Gastroesophageal sphincter (tissue), 4 donors: ENCODE data around the gene EEFSEC. TPM values are rescaled to one million over a fixed set of nuclear protein-coding genes. Genes with fewer than 3 reads are reported as not detected.
A peak's percentile ranks its signal among the peaks of the same experiment; 100 is the strongest.

Experiments
- ATAC-seq: fragments of 150-250 bp; one replicate; pipeline ENCODE4 v1.9.1; 2016; ENCODE audit warnings: mild to moderate bottlenecking, moderate library complexity
- H3K27ac ChIP-seq, 4 donors: fragments of 200-600 bp; sonication (generic) in 3 of 4; 1 replicate in 3 of 4; 2 replicates in 1 of 4; pipeline ENCODE4 v1.5.1; 2016 to 2019
- H3K27me3 ChIP-seq: fragments of 200-600 bp; sonication (generic); one replicate; pipeline ENCODE4 v1.5.1; 2019
- H3K36me3 ChIP-seq, 2 donors: fragments of 200-600 bp; sonication (generic); one replicate each; pipeline ENCODE4 v1.5.1; 2019; ENCODE audit warnings: control low read depth in 1 of 2
- H3K4me1 ChIP-seq, 3 donors: fragments of 200-600 bp; sonication (generic); 1 replicate in 2 of 3; 2 replicates in 1 of 3; pipeline ENCODE4 v1.5.1; 2016 to 2019; ENCODE audit warnings: control low read depth in 2 of 3
- H3K4me3 ChIP-seq, 2 donors: fragments of 200-600 bp; sonication (generic); one replicate each; pipeline ENCODE4 v1.5.1; 2019; ENCODE audit warnings: mild to moderate bottlenecking in 1 of 2, moderate library complexity in 1 of 2
- H3K9me3 ChIP-seq, 3 donors: fragments of 200-600 bp; sonication (generic); one replicate each; pipeline ENCODE4 v1.5.1; 2017 to 2019; ENCODE audit warnings: control low read depth in 2 of 3
- CTCF ChIP-seq, 4 experiments: fragments of 200-600 bp in 2 of 4; fragments of 450-650 bp in 2 of 4; sonication (generic) in 1 of 4; IDR thresholded peaks; one replicate each; pipeline ENCODE4 v1.5.1; 2017 to 2019; ENCODE audit warnings: antibody characterized with exemption in 4 of 4, mild to moderate bottlenecking in 2 of 4, moderate library complexity in 2 of 4
- EP300 ChIP-seq: sonication (generic); formaldehyde crosslinking; IDR thresholded peaks from one replicate; pipeline ENCODE4 v1.6.1; 2017; ENCODE audit warnings: antibody characterized with exemption, mild to moderate bottlenecking
- POLR2A ChIP-seq, 2 donors: fragments of 450-650 bp; IDR thresholded peaks; one replicate each; pipeline ENCODE4 v1.6.1; 2017; ENCODE audit warnings: antibody characterized with exemption in 2 of 2, mild to moderate bottlenecking in 2 of 2, moderate library complexity in 1 of 2
- POLR2AphosphoS5 ChIP-seq: sonication (generic); formaldehyde crosslinking; IDR thresholded peaks from one replicate; pipeline ENCODE4 v1.6.1; 2017; ENCODE audit warnings: antibody characterized with exemption
- WGBS, 2 donors: methylation state at CpG; one replicate each; pipeline ENCODE4 v1.1.5; 2018; ENCODE audit warnings: low coverage in 1 of 2; 5-methylcytosine and 5-hydroxymethylcytosine counted together
- total RNA-seq, 4 donors: library from RNA; depleted of rRNA; stranded (reverse); fragments of >200 nt; gene quantifications; one replicate each; pipeline ENCODE4 v1.1.0, GENCODE V29; 2016

The EEFSEC gene
- 10 to 100 TPM in 3 of 4 donors, 1 to 10 TPM in 1; 5.8 to 16.5 (median 11.4) TPM for total RNA-seq

- TF ChIP-seq POLR2AphosphoS5 (peak; percentile 73), POLR2A (IDR thresholded peaks at IDR 0.05) (peak; percentile 64), CTCF (IDR thresholded peaks at IDR 0.05) (peak in 2 of 4 experiments; percentile 20 to 21), EP300 (no peak)
- peaks cover 0 to 17% of the 10 kb centered on the region in 2 donors for H3K36me3 ChIP-seq
- H3K9me3 ChIP-seq, result no peaks in the 10 kb centered on the region
- 0% methylated on average over 1 of the region's 96 CpGs; no CpG with 5 or more reads in 1 of the 2 donors for WGBS, 2 donors
- H3K4me3 ChIP-seq, result peak within 1 kb of the TSS; percentile 82 to 95
- H3K27me3 ChIP-seq, result no peaks in the 10 kb centered on the region
- H3K4me1 ChIP-seq, result peaks cover 0 to 16% (median 0%) of the 10 kb centered on the region in 3 donors
- ATAC-seq, result peak; percentile 96
- H3K27ac ChIP-seq, result peak within 1 kb of the TSS; percentile 79 to 96 (median 92)
Measured at GRCh38 chr3:128153156-128154041, at the start of gene EEFSEC. Gene EEFSEC (plus strand): TSS chr3:128153481. CDS start chr3:128153508, 27 bp downstream.

GRCh38 chr3:128107834-128108233 is 45.4 kb upstream of the EEFSEC start:
- H3K9me3 ChIP-seq, result no peaks in the 10 kb centered on the region
- no peak overlapping the region for H3K4me3 ChIP-seq
- no peak for ATAC-seq
- no peak for TF ChIP-seq POLR2AphosphoS5
- no peak overlapping the region for H3K27ac ChIP-seq
- peaks cover 0 to 49% of the 10 kb centered on the region in 2 donors for H3K36me3 ChIP-seq
- peaks cover 0 to 5% (median 4%) of the 10 kb centered on the region in 3 donors for H3K4me1 ChIP-seq
- 65 to 84% methylated on average over 6 to 7 of the region's 8 CpGs for WGBS, 2 donors
- H3K27me3 ChIP-seq, result no peaks in the 10 kb centered on the region

- TF ChIP-seq POLR2A (IDR thresholded peaks at IDR 0.05), result no peak
- no peak for TF ChIP-seq POLR2AphosphoS5
- TF ChIP-seq EP300, result no peak
- TF ChIP-seq CTCF (IDR thresholded peaks at IDR 0.05), result no peak
- no peak for ATAC-seq
- H3K36me3 ChIP-seq, result peaks cover 0 to 51% of the 10 kb centered on the region in 2 donors
- no peak overlapping the region for H3K4me3 ChIP-seq
- 86 to 94% methylated on average over 3 to 4 of the region's 5 CpGs for WGBS, 2 donors
- H3K27ac ChIP-seq, result no peak overlapping the region
- H3K4me1 ChIP-seq, result peaks cover 0 to 7% (median 5%) of the 10 kb centered on the region in 3 donors
- H3K9me3 ChIP-seq, result no peaks in the 10 kb centered on the region
- no peaks in the 10 kb centered on the region for H3K27me3 ChIP-seq
Measured at GRCh38 chr3:128111147-128111546, 42.1 kb upstream of the EEFSEC start.

- no peaks in the 10 kb centered on the region for H3K27me3 ChIP-seq
- no peak overlapping the region for H3K4me3 ChIP-seq
- TF ChIP-seq EP300 (no peak), POLR2A (IDR thresholded peaks at IDR 0.05) (no peak), CTCF (IDR thresholded peaks at IDR 0.05) (no peak), POLR2AphosphoS5 (peak; percentile 24)
- peak overlapping the region in 2 of 4 donors; percentile 2 to 24 for H3K27ac ChIP-seq
- peaks cover 0 to 64% of the 10 kb centered on the region in 2 donors for H3K36me3 ChIP-seq
- WGBS, 2 donors, result 55 to 76% methylated on average over 5 to 6 of the region's 7 CpGs
- H3K4me1 ChIP-seq, result peaks cover 0 to 7% (median 5%) of the 10 kb centered on the region in 3 donors
- no peak for ATAC-seq
- no peaks in the 10 kb centered on the region for H3K9me3 ChIP-seq
Measured at GRCh38 chr3:128112357-128112968, 40.8 kb upstream of the EEFSEC start.
